Activated T-cell treated with anti-CD3 and anti-CD28 coated beads for 24 hours (primary cell): ENCODE results near the gene ITGB8.

ENCODE experiments used
- DNase-seq: peaks from one replicate; pipeline ENCODE4 v3.0.0-alpha.2; 2020; ENCODE audit warnings: low read depth

The ITGB8 gene

GRCh38 chr7:20343205-20343604 lies 12.5 kb downstream of the ITGB8 start:
- no peak for DNase-seq

GRCh38 chr7:20343941-20344340 lies 13.2 kb downstream of the ITGB8 start:
- DNase-seq: no peak

- DNase-seq: no peak
Measured at GRCh38 chr7:20344396-20344795, 13.7 kb downstream of the ITGB8 start.

GRCh38 chr7:20346577-20346976 lies 15.9 kb downstream of the ITGB8 start:
- no peak for DNase-seq

- no peak for DNase-seq
Measured at GRCh38 chr7:20347680-20348079, 17.0 kb downstream of the ITGB8 start.

- DNase-seq: no peak
Measured at GRCh38 chr7:20348125-20348807, 17.6 kb downstream of the ITGB8 start.

GRCh38 chr7:20350518-20350951 lies 19.8 kb downstream of the ITGB8 start:
- no peak for DNase-seq

- DNase-seq: no peak
Measured at GRCh38 chr7:20350996-20351692, 20.4 kb downstream of the ITGB8 start.

GRCh38 chr7:20351901-20352300 lies 21.2 kb downstream of the ITGB8 start:
- DNase-seq: no peak

GRCh38 chr7:20352573-20353306 lies 22.0 kb downstream of the ITGB8 start:
- DNase-seq: no peak

GRCh38 chr7:20354610-20355528 lies 24.2 kb downstream of the ITGB8 start:
- no peak for DNase-seq

GRCh38 chr7:20358106-20358505 lies 27.4 kb downstream of the ITGB8 start:
- no peak for DNase-seq

GRCh38 chr7:20358762-20359282 lies 28.1 kb downstream of the ITGB8 start:
- no peak for DNase-seq

- DNase-seq: no peak
Measured at GRCh38 chr7:20359341-20359963, 28.8 kb downstream of the ITGB8 start.

- DNase-seq: no peak
Measured at GRCh38 chr7:20362574-20363253, 32.0 kb downstream of the ITGB8 start.

GRCh38 chr7:20364571-20365196 lies 34.0 kb downstream of the ITGB8 start:
- no peak for DNase-seq

- DNase-seq: no peak
Measured at GRCh38 chr7:20365486-20365885, 34.8 kb downstream of the ITGB8 start.

- no peak for DNase-seq
Measured at GRCh38 chr7:20374399-20374798, 43.7 kb downstream of the ITGB8 start.

- DNase-seq: no peak
Measured at GRCh38 chr7:20376796-20377195, 46.1 kb downstream of the ITGB8 start.

- no peak for DNase-seq
Measured at GRCh38 chr7:20381406-20382034, 50.8 kb downstream of the ITGB8 start.
